CD4-positive, alpha-beta T cell treated with Interleukin-4 for 4 hours (primary cell): ENCODE data around the gene FCGR2B.
A peak's percentile ranks its signal among the peaks of the same experiment; 100 is the strongest.
"Not testable (repeated sequence)": the region's sequence is repeated elsewhere in the genome, so short reads cannot be mapped to it uniquely, and the experiment has no call there.

ENCODE experiments used
- DNase-seq: peaks from one replicate; pipeline ENCODE4 v3.0.0-alpha.2; 2020

The FCGR2B gene

DNA sequence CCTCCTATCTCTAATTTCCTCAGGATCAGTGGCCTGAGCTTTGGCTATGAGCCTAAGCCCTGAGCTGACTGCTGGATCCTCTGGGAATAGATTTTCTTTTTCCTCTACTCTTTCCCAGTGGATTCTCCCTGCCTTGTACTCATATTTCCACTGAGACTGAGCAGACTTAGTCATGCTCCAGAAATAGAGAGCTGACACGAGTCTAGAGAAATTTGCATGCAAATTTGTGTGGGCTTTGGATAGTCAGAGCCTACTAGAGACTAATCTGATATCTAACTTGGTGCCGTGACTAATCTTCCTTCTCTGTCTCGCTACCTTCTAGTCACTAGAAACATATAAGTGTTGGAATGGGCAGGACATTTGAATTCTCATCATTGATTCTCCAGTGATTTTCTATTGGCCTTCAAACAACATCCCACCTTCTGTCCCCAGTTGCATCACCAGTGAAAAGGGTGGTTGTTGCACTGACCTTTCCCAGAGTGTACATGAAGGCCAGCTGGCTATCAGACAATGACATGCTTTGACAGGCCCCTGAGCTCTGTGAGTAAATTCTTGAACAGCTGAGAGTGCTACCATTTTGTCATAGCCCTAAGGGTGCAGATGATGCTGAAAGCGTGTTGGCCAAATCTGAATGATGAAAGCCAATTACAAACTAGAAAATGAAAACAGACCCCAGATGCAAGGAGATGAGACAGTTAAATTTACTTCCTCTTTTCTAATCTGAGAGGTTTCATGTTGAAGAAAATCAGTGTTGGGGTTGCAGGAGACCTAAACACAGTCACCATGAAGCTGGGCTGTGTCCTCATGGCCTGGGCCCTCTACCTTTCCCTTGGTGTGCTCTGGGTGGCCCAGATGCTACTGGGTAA, 43.8 kb downstream of the FCGR2B start, which contains the start of gene FCRLA:
Gene FCRLA (plus strand): TSS at position 748 of the 866 bp plus-strand sequence. CDS start 36 bp downstream, at position 784.
- DNase-seq: no peak

GRCh38 chr1:161707503-161707902, 44.6 kb downstream of the FCGR2B start:
- no peak for DNase-seq

DNA sequence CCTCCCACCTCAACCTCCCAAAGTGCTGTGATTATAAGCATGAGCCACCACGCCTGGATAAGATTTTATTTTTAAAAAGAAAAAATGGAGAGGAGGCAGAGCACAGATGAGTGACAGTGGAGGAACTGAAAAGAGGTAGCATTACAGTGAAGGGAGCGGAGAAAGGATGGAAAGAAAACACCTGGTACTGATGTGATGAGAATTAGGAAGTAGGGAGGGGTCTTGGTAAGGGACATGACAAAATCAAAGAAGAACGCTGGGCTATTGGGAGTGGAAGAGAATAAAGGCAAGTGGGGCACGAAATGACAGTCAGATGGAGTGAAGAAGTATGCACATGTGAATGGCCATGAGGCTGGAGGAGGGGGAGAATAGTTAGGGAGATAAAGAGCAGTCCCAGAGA, 46.4 kb downstream of the FCGR2B start:
- no peak for DNase-seq

DNA sequence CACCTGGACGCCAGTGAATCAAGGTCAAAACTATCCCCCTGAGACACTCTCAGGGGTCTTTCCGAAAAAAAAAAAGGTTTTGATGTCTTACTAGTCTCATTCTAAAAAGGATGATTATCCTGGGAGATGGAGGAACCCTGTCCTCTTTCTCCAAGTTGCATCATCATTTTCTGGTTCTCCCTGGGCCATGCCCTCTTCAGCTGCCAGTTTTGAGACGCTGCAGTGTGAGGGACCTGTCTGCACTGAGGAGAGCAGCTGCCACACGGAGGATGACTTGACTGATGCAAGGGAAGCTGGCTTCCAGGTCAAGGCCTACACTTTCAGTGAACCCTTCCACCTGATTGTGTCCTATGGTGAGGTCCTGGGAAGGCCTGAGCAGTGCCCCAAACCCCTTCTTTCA, 47.6 kb downstream of the FCGR2B start:
- DNase-seq: no peak

DNA sequence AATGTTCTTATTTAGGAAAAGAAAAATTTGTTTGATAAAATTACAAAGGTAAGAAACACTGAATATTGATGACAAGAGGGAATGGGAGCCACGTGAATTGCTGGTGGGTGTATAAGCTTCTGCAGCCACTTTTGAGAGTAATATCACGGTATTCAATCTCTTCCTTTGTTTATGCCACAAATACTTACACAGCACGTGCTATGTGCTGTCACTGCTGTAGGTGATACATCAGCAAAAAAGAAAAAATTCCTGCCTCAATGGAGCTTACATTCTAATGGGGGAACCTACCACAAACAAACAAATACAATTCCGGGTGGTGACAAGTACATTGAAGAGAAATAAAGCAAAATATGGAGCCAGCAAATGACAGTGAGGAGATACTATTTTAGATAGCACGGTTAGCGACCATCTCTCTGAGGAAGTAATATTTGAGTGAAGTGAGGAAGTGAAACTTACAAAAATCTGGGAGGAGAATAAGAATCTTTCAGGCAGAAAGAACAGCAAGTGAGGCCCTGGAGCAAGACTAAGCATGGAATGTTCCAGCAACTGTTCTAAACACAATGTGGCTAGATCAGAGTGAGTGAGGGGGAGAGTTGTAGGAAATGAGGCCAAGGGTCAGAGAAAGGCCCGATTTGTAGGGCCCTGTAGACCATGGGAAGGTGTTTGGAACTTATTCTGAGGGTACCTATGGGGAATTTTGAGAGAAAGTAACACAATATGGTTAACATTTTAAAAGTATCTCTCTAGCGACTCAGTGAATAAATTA, 55.8 kb downstream of the FCGR2B start:
- DNase-seq: no peak

GRCh38 chr1:161719325-161719611, 56.3 kb downstream of the FCGR2B start:
- no peak for DNase-seq

DNA sequence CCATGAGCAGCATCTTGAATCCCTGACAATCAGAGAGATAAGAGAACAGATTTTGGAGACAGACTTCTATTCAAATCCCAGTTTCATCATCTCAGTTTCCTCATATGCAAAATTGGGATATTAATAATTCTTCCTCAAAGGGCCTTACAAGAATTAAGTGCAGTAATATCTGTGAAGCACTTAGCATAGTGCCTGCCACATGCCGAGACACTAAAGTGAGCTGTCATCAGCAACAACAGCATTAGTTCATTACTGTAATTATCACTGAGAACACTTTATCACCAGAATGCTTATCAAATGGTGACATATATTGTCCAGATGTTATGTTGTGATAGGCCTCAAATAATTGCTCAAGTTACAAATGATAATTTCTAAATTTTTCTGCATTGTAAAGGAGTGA, 57.5 kb downstream of the FCGR2B start:
- DNase-seq: no peak

DNA sequence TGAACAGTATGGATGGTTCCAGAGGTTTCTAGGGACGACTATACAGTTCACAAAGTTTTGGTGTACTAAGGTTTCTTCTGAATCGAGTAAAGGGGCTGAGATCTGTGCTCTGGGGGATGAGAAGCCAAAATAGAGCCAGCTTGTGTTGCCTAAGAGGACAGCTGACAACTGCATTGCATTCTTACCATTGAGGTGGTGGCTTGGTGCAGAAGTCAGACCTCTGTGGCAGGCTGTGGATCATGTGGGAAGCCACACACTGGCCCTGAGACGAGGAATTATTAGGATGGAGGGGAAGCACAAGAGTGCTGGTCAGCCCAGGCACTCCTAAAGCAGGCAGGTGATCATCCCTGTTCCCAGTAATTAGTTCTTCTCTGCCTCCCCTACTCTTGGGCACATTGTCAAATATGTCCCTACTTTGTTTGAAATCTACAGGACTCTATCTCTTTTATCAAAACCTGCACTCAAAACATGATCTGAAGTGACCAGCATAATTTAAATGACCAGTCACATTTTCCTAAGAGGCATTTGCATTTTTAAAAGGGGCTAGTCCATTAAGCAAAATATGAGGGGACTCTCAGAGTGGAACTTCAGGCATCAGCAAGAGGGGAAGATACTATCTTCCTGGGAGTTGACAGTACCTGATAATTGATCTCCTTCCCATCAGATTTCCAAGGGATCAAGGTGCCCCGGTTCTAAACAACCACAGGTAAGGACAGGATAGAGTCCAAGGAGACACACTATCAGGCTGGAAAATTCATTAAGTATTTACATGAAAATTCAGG, 58.2 kb downstream of the FCGR2B start, which contains the start of gene FCRLB:
Gene FCRLB (plus strand): TSS at position 589 of the 782 bp plus-strand sequence. CDS start 1,129 bp downstream, outside the sequence.
- no peak for DNase-seq

DNA sequence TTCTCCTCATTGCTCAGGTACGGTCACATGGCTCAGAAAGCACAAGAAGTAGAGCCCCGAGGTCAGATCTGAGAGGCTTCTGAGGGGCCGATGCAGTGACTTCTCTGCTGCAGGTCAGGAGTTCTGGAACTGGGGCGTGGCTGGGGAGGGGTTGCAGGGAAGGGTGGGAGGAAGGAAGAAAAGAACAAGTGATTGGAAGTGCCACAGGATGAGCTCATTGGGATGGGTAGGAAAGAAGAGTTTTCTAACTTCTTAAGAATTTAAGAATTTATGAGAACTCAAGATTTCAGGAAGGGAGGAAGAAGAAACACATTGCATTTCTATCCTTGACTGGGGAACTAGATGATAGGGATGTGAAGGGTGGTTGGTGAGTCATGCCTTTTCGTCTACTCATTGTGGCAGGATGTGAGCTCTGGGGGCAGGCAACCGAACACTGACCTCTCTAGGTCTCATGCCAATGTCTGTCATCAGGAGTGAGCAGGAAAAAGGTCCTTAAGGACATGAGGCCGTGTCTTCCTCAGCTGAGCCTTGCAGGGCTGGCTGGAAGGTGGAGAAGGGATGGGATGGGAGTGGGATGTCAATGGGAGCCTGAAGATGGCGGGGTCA, 58.9 kb downstream of the FCGR2B start:
- DNase-seq: no peak

DNA sequence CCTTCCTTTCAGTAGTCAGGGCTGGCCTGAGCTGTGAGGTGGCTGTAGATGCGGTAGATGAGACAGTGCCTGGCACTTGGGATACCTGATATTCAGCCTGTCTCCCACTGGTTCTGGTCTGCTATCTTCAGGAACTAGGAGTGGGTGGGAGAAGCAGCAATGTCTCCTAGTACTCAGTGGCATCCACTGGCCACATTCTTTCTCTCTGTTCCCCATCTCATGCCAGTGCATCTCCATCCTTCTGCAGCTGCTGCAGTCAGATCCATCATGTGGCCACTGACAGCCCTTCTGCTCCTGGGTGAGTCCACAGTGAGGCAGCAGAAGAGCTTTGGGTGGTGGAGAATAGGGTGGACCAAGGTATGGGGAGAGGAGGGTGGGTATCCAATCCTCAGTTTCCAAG, 59.5 kb downstream of the FCGR2B start:
- DNase-seq: no peak

DNA sequence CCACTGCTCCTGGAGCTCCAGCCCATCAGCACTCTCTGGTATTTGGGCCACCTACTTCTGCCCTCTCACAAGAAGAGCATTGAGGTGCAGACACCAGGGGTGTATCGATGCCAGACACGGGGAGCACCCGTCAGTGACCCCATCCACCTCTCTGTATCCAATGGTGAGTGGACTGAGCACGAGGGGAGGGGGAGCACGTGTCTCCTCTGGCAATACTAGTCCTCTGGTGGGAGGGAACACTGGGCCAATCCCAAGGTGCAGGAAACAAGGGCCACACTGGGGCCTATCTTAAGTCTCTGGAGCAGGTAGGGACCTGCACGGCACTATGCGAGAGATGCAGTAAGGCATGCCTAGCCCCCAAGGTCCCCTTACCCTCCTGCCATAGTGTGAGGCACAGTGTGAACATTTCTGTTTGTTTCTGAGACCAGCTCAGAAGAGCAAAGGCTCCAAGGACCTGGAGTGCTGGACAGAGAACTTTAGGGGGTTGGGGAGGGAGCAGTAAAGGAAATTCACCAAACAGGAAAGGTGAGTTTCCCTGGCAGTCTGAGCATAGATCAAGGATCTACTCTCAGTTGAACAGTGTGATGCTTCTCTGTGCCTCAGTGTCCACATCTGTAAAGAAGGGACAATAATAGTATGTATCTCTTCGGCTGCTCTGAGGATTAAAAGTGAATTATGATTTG, 60.7 kb downstream of the FCGR2B start:
- DNase-seq: no peak

- not testable (repeated sequence) for DNase-seq
These were observed 62.4 kb downstream of the FCGR2B start for GRCh38 chr1:161725258-161725907.

DNA sequence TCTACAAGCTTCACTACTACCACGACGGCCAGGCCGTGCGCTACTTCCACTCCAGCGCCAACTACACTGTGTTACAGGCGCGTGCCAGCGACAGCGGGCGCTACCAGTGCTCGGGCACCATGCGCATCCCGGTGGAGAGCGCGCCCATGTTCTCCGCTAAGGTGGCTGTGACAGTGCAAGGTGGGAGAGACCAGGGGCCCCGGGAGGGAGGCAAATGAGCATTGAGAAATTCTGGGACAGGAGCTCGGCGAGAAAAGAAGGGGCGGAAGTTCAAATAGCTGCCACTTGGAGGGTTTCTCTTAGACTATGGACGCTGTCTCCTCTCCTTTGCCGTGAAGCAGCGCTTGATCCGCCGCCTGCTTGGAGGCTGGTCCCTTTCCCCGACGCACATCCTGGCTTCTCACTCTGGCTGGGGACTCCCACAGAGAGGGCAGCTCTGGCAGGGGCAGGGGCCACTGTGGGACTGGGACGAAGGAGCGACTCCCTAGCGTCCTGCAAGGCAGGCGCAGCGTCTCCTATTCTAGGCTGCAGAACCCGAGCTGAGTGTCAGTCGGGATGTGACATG, 63.0 kb downstream of the FCGR2B start:
- DNase-seq: peak; percentile 25

DNA sequence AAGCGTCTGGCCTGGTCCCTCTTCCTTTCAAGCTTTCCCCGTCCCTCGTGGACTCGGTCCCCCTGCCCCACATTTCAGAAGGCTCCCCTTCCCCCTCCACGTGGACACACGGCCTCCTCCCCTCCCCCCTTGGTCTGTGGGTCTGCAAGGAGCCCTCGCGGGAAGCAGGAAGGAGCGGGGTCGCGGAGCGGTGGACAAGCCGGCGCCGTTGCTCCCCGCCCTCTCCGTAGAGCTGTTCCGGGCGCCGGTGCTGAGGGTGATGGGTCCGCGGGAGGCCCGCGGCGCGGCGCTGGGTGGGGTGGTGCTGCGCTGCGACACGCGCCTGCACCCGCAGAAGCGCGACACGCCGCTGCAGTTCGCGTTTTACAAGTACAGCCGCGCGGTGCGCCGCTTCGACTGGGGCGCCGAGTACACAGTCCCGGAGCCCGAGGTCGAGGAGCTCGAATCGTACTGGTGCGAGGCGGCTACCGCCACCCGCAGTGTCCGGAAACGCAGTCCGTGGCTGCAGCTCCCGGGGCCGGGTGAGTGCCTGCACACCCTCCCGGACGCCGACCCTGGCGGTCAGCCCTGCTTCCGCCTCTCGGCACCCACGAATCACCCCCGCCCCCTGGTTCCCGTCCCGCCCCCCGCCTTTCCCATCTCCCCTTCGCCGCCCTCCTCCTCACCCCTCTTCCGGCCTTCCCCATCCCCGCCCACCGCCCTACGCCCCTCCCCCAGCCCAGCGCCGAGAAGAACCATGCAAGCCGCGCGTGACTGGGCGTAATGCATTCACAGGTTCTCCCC, 63.7 kb downstream of the FCGR2B start:
- peak; percentile 70 for DNase-seq

GRCh38 chr1:161727256-161727924, 64.4 kb downstream of the FCGR2B start:
- peak; percentile 70 for DNase-seq
